ENCODE data around the gene CENPT. TPM values are rescaled to one million over a fixed set of nuclear protein-coding genes. Genes with fewer than 3 reads are reported as not detected.

CENPT gene
- total and polyA plus RNA-seq, 2 of the 8 experiments (the other 6 are each of a cell fraction or from before 2014, with no cell fraction given): 42.4 to 53.4 TPM

DNA sequence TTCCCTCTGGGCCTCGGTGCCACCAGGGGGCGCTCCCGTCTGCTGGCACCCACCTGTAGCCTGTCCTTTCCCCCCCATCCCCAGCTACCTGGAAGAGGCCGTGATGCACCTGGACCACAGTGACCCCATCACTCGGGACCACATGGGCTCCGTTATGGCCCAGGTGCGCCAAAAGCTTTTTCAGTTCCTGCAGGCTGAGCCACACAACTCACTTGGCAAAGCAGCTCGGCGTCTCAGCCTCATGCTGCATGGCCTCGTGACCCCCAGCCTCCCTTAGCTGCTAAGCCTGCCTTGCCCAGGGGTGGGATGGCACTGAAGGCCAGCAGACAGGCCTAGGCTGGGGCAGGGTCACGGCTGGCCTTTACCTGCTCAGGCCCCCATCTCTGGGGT, 36.4 kb upstream of the CENPT start:
- WGBS, 2 experiments (ENCODE audit: extremely low coverage in 1 of 2, insufficient coverage in 1 of 2, insufficient read length in 1 of 2, insufficient replicate concordance in 2 of 2, low coverage in 1 of 2, low lambda C conversion rate in 2 of 2, missing lambda C conversion rate in 1 of 2): 60% methylated on average over 10 of the region's 11 CpGs; no CpG with 5 or more reads in 1 of the 2 experiments
- H3K27ac ChIP-seq (ENCODE audit: low read depth, low read length): no peak overlapping the region
- ChIA-PET POLR2A (ENCODE audit: partially characterized antibody) (interaction anchor here (0.6 to 6.3 kb wide), 14 partner anchors 9 to 525 kb away, joined by 3 to 45 read pairs (median 4); partner anchors contain the start of genes CTRL, EDC4, LCAT and PSKH1), CTCF (ENCODE audit: partially characterized antibody) (interaction anchor here (0.7 to 21.8 kb wide), 51 partner anchors 8 to 370 kb away, joined by 3 to 623 read pairs (median 5); partner anchors contain the start of genes CENPT, CTRL, DDX28 and DPEP2NB)
- H2AFZ ChIP-seq (ENCODE audit: low read length): no peak overlapping the region
- no peak overlapping the region for H3K18ac ChIP-seq (ENCODE audit: extremely low read depth, low read length)
- 0 out of 2 replicates have a peak, but pooled peaks cover 2% of the 10 kb centered on the region for H3K23me2 ChIP-seq (ENCODE audit: low read depth, low read length)
- H2BK120ac ChIP-seq (replicated peaks; ENCODE audit: low read depth, low read length): no peak overlapping the region
- no peak overlapping the region for H3K9ac ChIP-seq (replicated peaks in 1 of 4; ENCODE audit: extremely low read depth in 1 of 4, low read depth in 3 of 4, low read length in 3 of 4)
- H2BK20ac ChIP-seq (ENCODE audit: low read length): no peak overlapping the region
- H4K20me1 ChIP-seq (replicated peaks in 1 of 2; ENCODE audit: control insufficient read depth in 1 of 2, insufficient read depth in 2 of 2, low read length in 2 of 2): peaks cover 11 to 17% of the 10 kb centered on the region in 2 experiments
- FAIRE-seq (no peak), DNase-seq (ENCODE audit: low read depth in 1 of 2, low spot score in 2 of 2) (peak in 1 of 2 experiments; percentile 90)
- H3K79me2 ChIP-seq (ENCODE audit: control insufficient read depth in 1 of 2, insufficient read depth in 2 of 2, low read length in 2 of 2): no peaks in the 10 kb centered on the region
- no peak overlapping the region for H3K4me2 ChIP-seq (ENCODE audit: insufficient read depth in 1 of 2, low read depth in 2 of 2, low read length in 2 of 2)
- peaks cover 24 to 40% (median 31%) of the 10 kb centered on the region in 4 experiments for H3K36me3 ChIP-seq (ENCODE audit: control insufficient read depth in 2 of 4, insufficient read depth in 4 of 4, low read length in 3 of 4)
- no peak overlapping the region for H2AK5ac ChIP-seq (ENCODE audit: low read depth, low read length)
- H3K56ac ChIP-seq (replicated peaks; ENCODE audit: insufficient read length, low read depth, low read length): no peak overlapping the region
- no peak overlapping the region for H4K91ac ChIP-seq (replicated peaks; ENCODE audit: insufficient read length, low read length)
- no peak overlapping the region for H2BK12ac ChIP-seq (ENCODE audit: low read depth, low read length)
- H2BK5ac ChIP-seq (ENCODE audit: low read depth, low read length): no peak overlapping the region; the same call in 1 of the 2 replicates
- no peaks in the 10 kb centered on the region for H3K27me3 ChIP-seq (replicated peaks in 1 of 4; ENCODE audit: control insufficient read depth in 3 of 4, extremely low read depth in 1 of 4, insufficient read depth in 3 of 4, low read length in 3 of 4)
- H2BK15ac ChIP-seq (ENCODE audit: low read length): 0 out of 2 replicates have a peak overlapping the region, but pooled peaks have one; percentile 16
- H3K14ac ChIP-seq (ENCODE audit: insufficient read length): no peak overlapping the region
- no peak overlapping the region for H3K4me3 ChIP-seq (ENCODE audit: extremely low read depth in 1 of 4, insufficient read depth in 2 of 4, low read depth in 3 of 4, low read length in 4 of 4)
- H3K9me3 ChIP-seq (ENCODE audit: insufficient read depth in 2 of 2, low read depth in 1 of 2, low read length in 1 of 2): no peaks in the 10 kb centered on the region
- no peak overlapping the region for H3K4ac ChIP-seq (replicated peaks; ENCODE audit: insufficient read length, low read depth, low read length)
- H3K79me1 ChIP-seq (ENCODE audit: low read depth, low read length): no peaks in the 10 kb centered on the region
- H3K23ac ChIP-seq (ENCODE audit: insufficient read length): no peak overlapping the region
- H4K8ac ChIP-seq (ENCODE audit: extremely low read depth, insufficient read depth, low read length): peak overlapping the region; percentile 53; the same call in 1 of the 2 replicates
- no peak overlapping the region for H4K5ac ChIP-seq (ENCODE audit: insufficient read length, low read depth, low read length)
- peaks cover 5 to 15% (median 11%) of the 10 kb centered on the region in 4 experiments for H3K4me1 ChIP-seq (replicated peaks in 1 of 4; ENCODE audit: control insufficient read depth in 3 of 4, insufficient read depth in 4 of 4, low read length in 3 of 4)
- TF ChIP-seq POLR2A (IDR thresholded peaks at IDR 0.05; ENCODE audit: control extremely low read depth in 1 of 2, low read depth in 2 of 2, low read length in 2 of 2): no peak
- no peak for TF ChIP-seq KDM1A (IDR thresholded peaks at IDR 0.05; ENCODE audit: borderline replicate concordance, low read length)
- 0 out of 2 replicates have a peak, but pooled peaks have one; percentile 16 for TF ChIP-seq CREB1 (IDR thresholded peaks at IDR 0.05)
- peak in 1 of 2 experiments; percentile 64; a peak in 1 of 4 replicates for TF ChIP-seq SIN3A (conservative IDR thresholded peaks at IDR 0.05 in 1 of 2, IDR thresholded peaks at IDR 0.05 in 1 of 2; ENCODE audit: low read depth in 1 of 2, low read length in 2 of 2)
- no peak for TF ChIP-seq BCL11A (IDR thresholded peaks at IDR 0.05; ENCODE audit: low read depth in 2 of 2, low read length in 2 of 2)
- peak; percentile 83 to 87 for TF ChIP-seq RAD21 (IDR thresholded peaks at IDR 0.05 in 1 of 2, conservative IDR thresholded peaks at IDR 0.05 in 1 of 2; ENCODE audit: low read depth in 2 of 2, low read length in 2 of 2)
- TF ChIP-seq BRCA1 (IDR thresholded peaks at IDR 0.05; ENCODE audit: low read depth, low read length): no peak
- TF ChIP-seq CTCF (IDR thresholded peaks at IDR 0.05; ENCODE audit: control extremely low read depth in 1 of 3, insufficient read depth in 1 of 3, low read depth in 1 of 3, low read length in 3 of 3): peak; percentile 87 to 94 (median 88)
- TF ChIP-seq GTF2F1 (IDR thresholded peaks at IDR 0.05; ENCODE audit: borderline replicate concordance, low read depth, low read length): no peak
- TF ChIP-seq CTBP2 (IDR thresholded peaks at IDR 0.05; ENCODE audit: borderline replicate concordance, insufficient read depth, insufficient read length, low read length): no peak
